PC-3 (cell line): ENCODE data around the gene PRSS12.

Source experiments
- EZH2phosphoT487 ChIP-seq: fragments of 300-600 bp; sonication (generic); IDR thresholded peaks from 2 replicates; pipeline ENCODE4 v1.6.1; 2018; ENCODE audit warnings: mild to moderate bottlenecking, antibody characterized with exemption, low read length, borderline replicate concordance
- TF ChIP-seq, protein P1 (sequence below): fragments of 300-600 bp; sonication (generic); conservative IDR thresholded peaks from 2 replicates; pipeline ENCODE4 v1.5.1; 2017; ENCODE audit warnings: antibody characterized with exemption, low read depth, mild to moderate bottlenecking, low read length

DNA sequence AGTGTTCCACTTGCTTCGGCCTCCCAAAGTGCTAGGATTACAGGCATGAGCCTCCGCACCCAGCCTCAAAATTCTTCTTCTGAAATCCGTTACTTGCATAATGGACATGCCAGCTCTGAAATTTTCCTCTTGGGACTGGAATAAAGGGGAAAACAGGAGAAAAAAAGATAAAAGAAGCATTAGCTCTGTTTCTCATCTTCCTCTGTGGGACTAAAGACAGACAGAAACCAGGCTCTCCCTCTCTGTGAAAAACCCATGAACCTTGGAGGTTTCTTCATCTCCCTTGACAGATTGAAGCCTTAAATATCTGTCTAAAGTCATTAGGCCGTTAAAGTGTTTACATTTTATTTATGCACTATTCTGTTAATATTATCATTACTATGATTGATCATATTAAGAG is 19.4 kb upstream of the PRSS12 start:
- TF ChIP-seq, protein P1, sequence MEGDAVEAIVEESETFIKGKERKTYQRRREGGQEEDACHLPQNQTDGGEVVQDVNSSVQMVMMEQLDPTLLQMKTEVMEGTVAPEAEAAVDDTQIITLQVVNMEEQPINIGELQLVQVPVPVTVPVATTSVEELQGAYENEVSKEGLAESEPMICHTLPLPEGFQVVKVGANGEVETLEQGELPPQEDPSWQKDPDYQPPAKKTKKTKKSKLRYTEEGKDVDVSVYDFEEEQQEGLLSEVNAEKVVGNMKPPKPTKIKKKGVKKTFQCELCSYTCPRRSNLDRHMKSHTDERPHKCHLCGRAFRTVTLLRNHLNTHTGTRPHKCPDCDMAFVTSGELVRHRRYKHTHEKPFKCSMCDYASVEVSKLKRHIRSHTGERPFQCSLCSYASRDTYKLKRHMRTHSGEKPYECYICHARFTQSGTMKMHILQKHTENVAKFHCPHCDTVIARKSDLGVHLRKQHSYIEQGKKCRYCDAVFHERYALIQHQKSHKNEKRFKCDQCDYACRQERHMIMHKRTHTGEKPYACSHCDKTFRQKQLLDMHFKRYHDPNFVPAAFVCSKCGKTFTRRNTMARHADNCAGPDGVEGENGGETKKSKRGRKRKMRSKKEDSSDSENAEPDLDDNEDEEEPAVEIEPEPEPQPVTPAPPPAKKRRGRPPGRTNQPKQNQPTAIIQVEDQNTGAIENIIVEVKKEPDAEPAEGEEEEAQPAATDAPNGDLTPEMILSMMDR, result no peak
- no peak for TF ChIP-seq EZH2phosphoT487
